Ovary (tissue), 3 donors: ENCODE results near the gene NNT.

ENCODE experiments used
- CTCF ChIP-seq, 3 donors: fragments of 450-650 bp in 2 of 3; fragments of 200-600 bp in 1 of 3; IDR thresholded peaks; one replicate each; pipeline versions ENCODE4 v1.5.1 to v1.8.0; 2016 to 2022; ENCODE audit warnings: antibody characterized with exemption in 3 of 3, mild to moderate bottlenecking in 1 of 3
- EP300 ChIP-seq: sonication (generic); formaldehyde crosslinking; IDR thresholded peaks from one replicate; pipeline ENCODE4 v1.6.1; 2017; ENCODE audit warnings: antibody characterized with exemption
- POLR2A ChIP-seq: fragments of 450-650 bp; IDR thresholded peaks from one replicate; pipeline ENCODE4 v1.6.1; 2017; ENCODE audit warnings: antibody characterized with exemption, mild to moderate bottlenecking, moderate library complexity
- donor health status: DM: no; HTN: no; CAD: no.

GRCh38 chr5:43683884-43684471 lies 81.0 kb downstream of the NNT start:
- TF ChIP-seq CTCF (IDR thresholded peaks at IDR 0.05) (no peak), POLR2A (no peak), EP300 (no peak)
